Activated CD4-positive, alpha-beta memory T cell treated with anti-CD3 and anti-CD28 coated beads for 36 hours (primary cell): ENCODE measurements around the gene ARID3C. TPM values are rescaled to one million over a fixed set of nuclear protein-coding genes. Genes with fewer than 3 reads are reported as not detected.

Experiments
- CTCF ChIA-PET: fragments of 350-600 bp; sonication (Branson Sonifier 250); formaldehyde crosslinking; loops from one replicate; lab custom pipeline; 2021; ENCODE audit warnings: antibody characterized with exemption, inconsistent platforms; lab: Charles Lee
- POLR2A ChIA-PET: fragments of 350-600 bp; sonication (Branson Sonifier 250); formaldehyde crosslinking; loops from one replicate; lab custom pipeline; 2021; ENCODE audit warnings: antibody characterized with exemption; lab: Charles Lee
- DNase-seq: peaks from one replicate; pipeline ENCODE4 v3.0.0-alpha.2; 2020
- H3K27ac Mint-ChIP-seq: one replicate; pipeline ENCODE4 v1.8.0; 2021; ENCODE audit warnings: mixed read lengths
- H3K27me3 Mint-ChIP-seq: one replicate; pipeline ENCODE4 v1.8.0; 2021; ENCODE audit warnings: mixed read lengths
- H3K36me3 Mint-ChIP-seq: one replicate; pipeline ENCODE4 v1.8.0; 2021; ENCODE audit warnings: mixed read lengths
- H3K4me1 Mint-ChIP-seq: one replicate; pipeline ENCODE4 v1.8.0; 2021; ENCODE audit warnings: low read depth, mixed read lengths
- H3K4me3 Mint-ChIP-seq: one replicate; pipeline ENCODE4 v1.8.0; 2021; ENCODE audit warnings: mild to moderate bottlenecking, mixed read lengths
- H3K9me3 Mint-ChIP-seq: one replicate; pipeline ENCODE4 v1.8.0; 2021; ENCODE audit warnings: mixed read lengths
- intact Hi-C: fragments of 100-400 bp; cut with micrococcal nuclease; formaldehyde crosslinking; loops from one replicate; pipeline ENCODE4 v1.15.1; 2023
- total RNA-seq, 2 experiments: library from RNA; stranded (reverse); gene quantifications; one replicate each; pipeline ENCODE4 v1.2.3, GENCODE V29; 2021

Gene ARID3C
- total RNA-seq, 2 experiments from 2014 or later = 0.14 to 0.17 TPM

DNA sequence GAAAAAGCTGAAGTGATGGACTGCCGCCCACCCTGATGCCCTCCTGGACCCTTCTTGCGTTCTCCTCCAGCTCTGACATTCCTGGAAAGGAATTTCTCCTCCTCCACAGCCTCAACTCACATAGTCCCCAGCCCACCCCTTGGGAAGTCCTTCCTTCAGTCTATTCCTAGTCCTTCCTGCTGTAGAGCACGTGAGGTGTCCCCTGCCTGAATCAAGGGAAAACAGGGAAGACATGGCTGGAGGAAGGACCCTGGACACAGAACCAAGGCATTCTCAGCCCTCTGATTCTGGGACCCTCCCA is 3.7 kb downstream of the ARID3C start:
- ChIA-PET POLR2A (interaction anchor here (0.9 kb wide), 1 partner anchor 12 kb away, joined by 4 read pairs; the partner anchor contains the start of gene SIGMAR1), CTCF (interaction anchor here (0.9 to 7.3 kb wide), 5 partner anchors 9 to 77 kb away, joined by 3 to 74 read pairs (median 5); partner anchors contain the start of gene RPP25L)
- H3K27me3 Mint-ChIP-seq = peaks cover 58% of the 10 kb centered on the region
- DNase-seq = no peak
- peaks cover 26% of the 10 kb centered on the region for H3K4me1 Mint-ChIP-seq
- no peak overlapping the region for H3K27ac Mint-ChIP-seq
- no peaks in the 10 kb centered on the region for H3K36me3 Mint-ChIP-seq
- no peak overlapping the region for H3K4me3 Mint-ChIP-seq
- intact Hi-C loops = no loop called here
- no peaks in the 10 kb centered on the region for H3K9me3 Mint-ChIP-seq

DNA sequence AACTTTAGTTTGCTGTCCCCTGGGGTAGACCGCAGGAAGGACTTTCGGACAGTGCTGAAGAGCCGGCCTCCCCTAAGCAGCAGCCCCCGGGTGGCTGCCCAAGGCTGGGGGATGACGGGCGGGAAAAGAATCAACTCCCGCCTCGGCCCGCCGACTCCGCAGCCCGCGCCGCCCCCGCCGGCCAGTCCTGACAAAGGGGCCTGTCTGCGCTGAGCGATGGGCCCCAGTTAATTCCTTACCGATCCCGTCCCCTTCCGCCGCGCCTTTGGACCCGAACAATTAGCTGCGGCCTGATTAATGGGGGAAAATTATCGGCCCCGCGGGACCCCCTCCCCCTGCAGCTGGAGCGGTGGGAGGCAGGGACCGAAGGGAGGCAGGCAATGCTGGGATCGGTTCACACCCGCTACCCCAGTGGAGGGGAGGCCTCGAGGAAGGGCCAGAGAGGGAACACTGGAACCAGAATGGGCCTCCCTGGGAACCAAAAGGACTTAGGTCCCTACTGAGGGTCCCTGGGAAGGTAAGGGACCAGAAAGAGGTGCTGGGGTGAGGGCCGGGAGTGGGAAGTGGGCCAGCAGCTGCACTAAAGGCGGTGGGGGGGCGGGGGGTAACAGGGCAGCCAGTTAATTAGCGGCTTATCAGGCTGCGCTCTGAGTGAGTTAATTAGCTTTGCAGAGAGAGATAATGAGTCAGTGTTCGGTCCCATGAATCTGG is 4.2 kb downstream of the ARID3C start:
- intact Hi-C loops = no loop called here
- POLR2A ChIA-PET = interaction anchor here (0.9 kb wide), 1 partner anchor 13 kb away, joined by 4 read pairs; the partner anchor contains the start of gene SIGMAR1
- Mint-ChIP-seq H3K36me3 (no peaks in the 10 kb centered on the region), H3K9me3 (no peaks in the 10 kb centered on the region), H3K27ac (no peak overlapping the region), H3K4me1 (peaks cover 29% of the 10 kb centered on the region), H3K27me3 (peaks cover 55% of the 10 kb centered on the region), H3K4me3 (no peak overlapping the region)
- no peak for DNase-seq
- CTCF ChIA-PET = interaction anchor here (0.9 to 7.3 kb wide), 4 partner anchors 10 to 78 kb away, joined by 3 to 74 read pairs (median 6); partner anchors contain the start of gene RPP25L

DNA sequence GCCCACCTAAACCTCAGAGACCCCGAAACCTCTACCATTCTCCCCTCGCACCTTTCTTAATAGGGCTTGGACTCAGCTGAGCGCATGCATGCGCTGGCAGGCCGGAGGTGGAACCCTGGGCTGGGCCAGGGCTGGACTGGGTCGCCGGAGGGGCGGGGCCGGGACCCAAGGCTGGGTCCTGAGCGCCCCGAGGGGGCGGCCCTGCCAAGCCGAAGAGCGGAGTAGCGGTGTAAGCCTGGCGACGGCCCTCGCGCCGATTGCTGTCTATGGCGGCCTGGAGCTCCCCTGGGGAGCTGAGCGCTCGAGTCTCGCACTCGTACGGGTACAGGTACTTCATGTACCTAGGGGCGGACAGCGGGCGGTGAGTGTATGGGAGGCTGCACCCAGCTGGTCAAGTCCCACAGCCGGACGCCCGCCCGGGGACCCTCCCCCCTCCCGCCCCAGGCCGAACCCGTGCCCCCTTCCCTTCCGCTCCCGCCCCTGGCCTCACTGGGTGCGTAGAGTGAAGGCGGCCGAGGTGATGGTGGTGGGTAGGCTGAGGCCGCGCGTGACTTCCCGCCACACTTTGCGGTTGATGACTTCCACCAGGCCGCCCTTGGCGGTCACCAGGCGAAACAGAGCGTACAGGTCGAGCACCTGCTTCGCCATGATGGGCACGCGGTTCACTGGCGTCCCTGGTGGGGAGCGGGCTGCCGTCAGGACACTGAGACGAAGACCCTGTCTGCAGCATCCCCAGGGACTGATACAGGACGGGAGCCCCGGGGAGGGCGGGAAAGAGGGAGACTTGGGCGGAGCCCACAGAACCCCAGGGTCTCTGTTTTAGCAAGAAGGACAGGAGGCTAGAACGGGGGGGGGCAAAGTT is 5.3 kb downstream of the ARID3C start:
- H3K9me3 Mint-ChIP-seq = no peaks in the 10 kb centered on the region
- peak; percentile 39 for DNase-seq
- intact Hi-C loops = no loop called here
- peaks cover 33% of the 10 kb centered on the region for H3K4me1 Mint-ChIP-seq
- H3K4me3 Mint-ChIP-seq = peak overlapping the region; percentile 21
- peaks cover 48% of the 10 kb centered on the region for H3K27me3 Mint-ChIP-seq
- H3K27ac Mint-ChIP-seq = no peak overlapping the region
- ChIA-PET POLR2A (interaction anchor here (1.8 kb wide), 1 partner anchor 14 kb away, joined by 6 read pairs; the partner anchor contains the start of gene SIGMAR1), CTCF (interaction anchor here (1.3 to 7.3 kb wide), 4 partner anchors 11 to 33 kb away, joined by 3 to 74 read pairs (median 4); partner anchors contain the start of gene RPP25L)
- H3K36me3 Mint-ChIP-seq = no peaks in the 10 kb centered on the region

DNA sequence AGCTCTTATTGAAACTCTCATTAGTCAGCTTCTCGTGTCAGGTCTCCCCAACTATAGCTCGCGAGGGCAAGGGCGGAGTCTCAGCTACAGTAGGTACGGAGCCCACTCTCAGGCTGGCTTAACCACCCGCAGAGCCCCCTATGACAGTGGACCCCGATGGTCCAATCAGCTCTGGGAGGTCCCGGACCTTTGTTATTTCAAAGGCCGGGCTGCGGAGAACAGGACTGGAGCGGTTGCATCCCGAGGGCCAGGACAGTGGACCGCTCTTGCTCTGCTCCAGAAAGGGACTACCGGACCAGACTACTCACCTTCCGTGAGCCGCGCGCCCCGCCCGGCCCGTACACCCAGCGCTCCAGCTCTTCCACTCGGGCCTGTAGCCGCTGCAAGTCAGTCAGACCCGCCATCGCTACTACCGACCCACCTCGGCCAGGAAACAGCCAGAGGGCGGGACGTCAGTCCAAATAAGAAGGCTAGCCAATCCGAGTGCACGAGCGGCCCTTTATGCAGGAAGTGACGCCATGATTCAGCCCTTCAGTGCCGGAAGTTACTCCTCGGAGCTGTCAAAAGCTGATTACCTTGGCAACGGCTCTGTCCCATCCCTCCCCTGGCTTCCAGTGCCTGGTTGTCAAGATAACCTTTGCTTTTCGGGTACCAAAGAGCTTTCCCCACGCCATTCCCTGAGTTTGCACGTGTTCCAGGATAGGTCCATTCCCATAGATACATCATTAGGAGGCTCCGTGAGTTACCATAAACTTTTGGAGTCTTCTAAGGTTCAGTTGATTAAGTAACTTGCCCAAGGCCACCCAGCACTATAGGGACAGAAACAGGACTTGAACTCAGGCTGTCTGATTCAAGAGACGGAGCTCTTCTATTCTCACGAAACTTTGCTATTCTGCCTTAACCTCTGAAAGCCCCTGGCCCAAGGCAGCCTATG is 8.5 kb downstream of the ARID3C start, which contains the start of gene DCTN3:
TSS of gene DCTN3 (minus strand) at position 435 of the 934 bp plus-strand sequence. CDS start at position 404, 31 bp downstream.
- no peaks in the 10 kb centered on the region for H3K36me3 Mint-ChIP-seq
- intact Hi-C loops = loop anchor here (1.0 kb wide), 2 partner anchors 8 to 17 kb away; partner anchors contain the start of genes RPP25L and SIGMAR1

DNA sequence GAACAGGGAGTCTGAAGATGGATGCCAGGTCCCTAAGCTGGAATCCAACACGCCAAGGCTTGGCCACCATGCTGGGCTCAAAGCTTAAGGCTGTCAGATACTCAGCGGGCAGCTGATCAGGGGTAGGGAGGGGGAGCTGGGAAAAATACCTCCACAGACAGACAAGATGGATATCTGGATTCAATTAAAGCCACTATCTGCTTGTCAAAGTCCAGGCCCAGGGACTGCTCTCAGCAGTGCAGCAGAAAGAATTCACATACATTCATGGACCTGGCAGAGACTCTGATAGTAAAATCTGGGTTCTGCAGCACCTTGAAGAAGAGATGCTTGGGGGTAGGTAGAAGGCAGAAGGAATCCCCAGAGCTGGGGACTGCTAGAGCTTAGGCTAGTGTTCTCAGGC is 13.7 kb downstream of the ARID3C start:
- Mint-ChIP-seq H3K36me3 (peaks cover 3% of the 10 kb centered on the region), H3K27ac (no peak overlapping the region), H3K4me1 (peaks cover 30% of the 10 kb centered on the region), H3K9me3 (no peaks in the 10 kb centered on the region), H3K4me3 (no peak overlapping the region), H3K27me3 (no peaks in the 10 kb centered on the region)
- ChIA-PET POLR2A (no interaction called here), CTCF (interaction anchor here (1.1 to 5.7 kb wide), 5 partner anchors 12 to 87 kb away, joined by 5 to 135 read pairs (median 7); partner anchors contain the start of genes ARID3C and SIGMAR1)
- intact Hi-C loops = no loop called here
- DNase-seq = no peak

More for the DNA sequence above, 8.5 kb downstream of the ARID3C start, which contains the start of gene DCTN3:
- POLR2A ChIA-PET = interaction anchor here (0.8 to 1.9 kb wide), 4 partner anchors 9 to 25 kb away, joined by 3 to 22 read pairs (median 4); partner anchors contain the start of genes ARID3C, RPP25L and SIGMAR1
- H3K4me3 Mint-ChIP-seq = peak within 1 kb of the TSS; percentile 93
- peak within 1 kb of the TSS; percentile 52 for H3K27ac Mint-ChIP-seq
- peaks cover 26% of the 10 kb centered on the region for H3K4me1 Mint-ChIP-seq
- H3K27me3 Mint-ChIP-seq = peaks cover 25% of the 10 kb centered on the region
- CTCF ChIA-PET = interaction anchor here (0.7 to 7.3 kb wide), 15 partner anchors 8 to 476 kb away, joined by 3 to 74 read pairs (median 7); partner anchors contain the start of genes ARID3C, GALT, MYORG and PIGO
- peak; percentile 95 for DNase-seq
- no peaks in the 10 kb centered on the region for H3K9me3 Mint-ChIP-seq

DNA sequence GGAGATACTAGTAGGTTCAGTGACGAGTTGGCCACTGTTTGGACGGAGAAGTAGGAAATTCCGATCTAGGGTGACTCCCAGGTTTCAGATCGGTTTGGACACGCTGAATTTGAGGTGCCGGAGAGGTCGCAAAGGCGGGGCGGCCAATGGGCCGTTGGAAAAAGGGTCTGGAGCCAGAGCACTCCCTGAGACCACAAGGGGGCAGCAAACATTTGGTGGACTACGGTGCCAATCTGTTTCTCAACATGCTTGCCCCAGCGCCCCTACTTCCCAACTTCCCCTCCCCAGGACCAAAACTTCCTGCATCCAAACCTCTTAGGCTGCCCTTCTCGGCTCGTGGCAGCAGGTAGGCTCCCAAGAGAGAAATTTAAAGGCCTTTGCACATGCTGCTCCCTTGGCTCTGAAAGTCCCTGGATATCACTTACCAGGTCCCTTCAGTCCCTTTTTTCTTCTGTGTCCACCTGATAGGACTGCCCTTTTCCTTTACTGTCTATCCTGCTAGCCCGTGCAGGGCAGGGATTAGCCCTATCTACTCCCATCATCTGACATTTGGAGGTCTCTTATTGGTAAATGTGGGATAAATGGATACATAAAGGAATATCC is 16.0 kb downstream of the ARID3C start:
- peaks cover 3% of the 10 kb centered on the region for H3K36me3 Mint-ChIP-seq

DNA sequence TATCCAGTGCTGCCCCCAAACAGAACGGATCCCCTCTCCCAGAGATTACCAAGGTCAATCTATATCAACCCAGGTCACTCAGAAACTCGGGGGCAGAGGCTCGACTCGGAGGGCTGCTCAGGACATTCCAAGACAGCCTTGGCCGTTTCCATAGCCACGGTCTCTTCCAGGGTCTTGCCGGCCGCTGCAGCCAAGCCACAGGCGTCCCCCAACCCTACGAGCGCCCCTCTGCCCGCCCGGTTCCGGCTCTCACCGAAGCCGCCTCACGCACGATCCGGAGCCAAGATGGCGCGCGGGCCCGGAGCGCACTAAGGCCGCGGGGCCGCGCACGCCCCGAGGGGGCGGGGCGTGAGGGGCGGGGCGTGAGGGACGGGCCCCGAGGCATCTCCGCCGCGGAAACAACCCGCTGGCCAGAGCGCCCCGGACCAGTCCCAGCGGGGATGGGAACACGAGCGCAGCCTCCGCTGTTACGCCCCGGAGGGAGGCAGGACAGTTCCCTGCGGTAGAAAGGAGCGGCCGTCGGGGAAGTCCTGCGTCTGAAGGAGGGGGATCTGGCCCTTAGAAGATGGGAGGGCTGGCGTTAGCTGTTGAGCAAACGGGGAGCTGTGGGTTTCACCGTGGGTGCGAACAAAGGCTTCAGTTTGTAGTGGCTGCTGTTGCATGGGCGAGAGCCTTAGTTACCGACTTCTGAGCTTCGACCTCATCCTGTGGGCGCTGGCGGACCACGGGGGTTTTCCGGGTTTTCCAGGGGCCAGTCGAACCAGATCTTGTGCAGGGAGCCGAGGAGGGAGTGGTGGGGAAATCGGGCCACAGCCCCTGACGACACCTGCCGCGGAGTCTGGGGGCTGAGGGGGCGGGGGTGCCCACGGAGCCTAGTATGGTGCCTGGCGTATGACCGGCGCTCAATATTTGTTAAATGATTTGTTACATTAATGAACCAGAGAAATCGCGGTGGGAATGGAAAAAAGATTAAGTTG is 16.8 kb downstream of the ARID3C start, which contains the start of gene RPP25L:
TSS of gene RPP25L (minus strand) at position 287 of the 977 bp plus-strand sequence. CDS start 801 bp downstream, outside the sequence.
- H3K4me1 Mint-ChIP-seq = peaks cover 21% of the 10 kb centered on the region
- peaks cover 3% of the 10 kb centered on the region for H3K36me3 Mint-ChIP-seq
- ChIA-PET POLR2A (interaction anchor here (1.0 to 1.8 kb wide), 5 partner anchors 8 to 208 kb away, joined by 3 to 4 read pairs (median 4); partner anchors contain the start of genes DCTN3 and SIGMAR1), CTCF (interaction anchor here (0.6 to 5.7 kb wide), 11 partner anchors 8 to 563 kb away, joined by 3 to 135 read pairs (median 5); partner anchors contain the start of genes DCTN3, GALT, SIGMAR1 and UBAP2)
- H3K9me3 Mint-ChIP-seq = no peaks in the 10 kb centered on the region
- peak within 1 kb of the TSS; percentile 89 for H3K4me3 Mint-ChIP-seq
- intact Hi-C loops = loop anchor here (1.0 to 2.0 kb wide), 6 partner anchors 8 to 235 kb away; partner anchors contain the start of genes DCTN3, DNAI1, FAM219A and MYORG
- no peaks in the 10 kb centered on the region for H3K27me3 Mint-ChIP-seq
- H3K27ac Mint-ChIP-seq = peak within 1 kb of the TSS; percentile 85
- DNase-seq = peak; percentile 88

More for the DNA sequence above, 16.0 kb downstream of the ARID3C start:
- no peaks in the 10 kb centered on the region for H3K9me3 Mint-ChIP-seq
- POLR2A ChIA-PET = interaction anchor here (1.0 to 1.8 kb wide), 4 partner anchors 8 to 209 kb away, joined by 3 to 4 read pairs (median 4); partner anchors contain the start of genes DCTN3 and SIGMAR1
- DNase-seq = peak; percentile 78
- CTCF ChIA-PET = interaction anchor here (0.8 to 5.7 kb wide), 13 partner anchors 8 to 90 kb away, joined by 3 to 135 read pairs (median 4); partner anchors contain the start of genes ARID3C, DCTN3, GALT and SIGMAR1
- H3K27ac Mint-ChIP-seq = peak overlapping the region; percentile 85
- H3K4me1 Mint-ChIP-seq = peaks cover 21% of the 10 kb centered on the region
- H3K4me3 Mint-ChIP-seq = peak overlapping the region; percentile 89
- intact Hi-C loops = loop anchor here (1.0 to 2.0 kb wide), 7 partner anchors 7 to 236 kb away; partner anchors contain the start of genes DCTN3, DNAI1, FAM219A and MYORG
- H3K27me3 Mint-ChIP-seq = no peaks in the 10 kb centered on the region

DNA sequence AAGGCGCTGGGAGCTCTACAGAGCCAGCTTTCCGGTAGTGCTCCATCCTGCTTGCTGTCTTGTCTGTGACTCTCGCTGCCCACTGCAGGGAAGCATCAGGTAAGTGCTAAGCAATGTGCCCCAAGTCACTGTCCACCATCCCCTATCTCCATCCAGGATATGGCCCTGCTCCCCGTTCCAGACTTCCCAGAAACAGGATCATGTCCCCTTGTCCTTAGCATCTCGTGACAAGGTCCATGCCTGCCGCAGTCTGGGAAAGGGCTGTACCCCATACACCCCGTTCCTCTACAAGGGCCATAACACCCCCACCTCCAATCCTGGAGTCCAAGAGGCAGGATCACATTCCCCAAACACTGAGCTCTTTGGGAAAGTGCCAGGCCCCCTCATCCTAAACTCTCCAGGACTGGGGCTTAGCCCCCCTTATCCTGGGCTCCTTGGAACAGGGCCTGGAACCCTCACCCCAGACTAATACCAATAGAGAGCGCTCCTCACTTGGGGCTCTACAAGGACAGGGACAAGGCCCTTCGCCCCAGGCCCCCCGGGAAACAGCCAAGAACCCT is 17.5 kb downstream of the ARID3C start:
- intact Hi-C loops = no loop called here
- no peaks in the 10 kb centered on the region for H3K27me3 Mint-ChIP-seq
- POLR2A ChIA-PET = interaction anchor here (1.1 to 1.8 kb wide), 2 partner anchors 9 to 26 kb away, joined by 4 read pairs; partner anchors contain the start of genes DCTN3 and SIGMAR1

More for the DNA sequence above, 17.5 kb downstream of the ARID3C start:
- H3K4me3 Mint-ChIP-seq = peak overlapping the region; percentile 89
- peak; percentile 16 for DNase-seq
- peaks cover 21% of the 10 kb centered on the region for H3K4me1 Mint-ChIP-seq
- H3K9me3 Mint-ChIP-seq = no peaks in the 10 kb centered on the region
- H3K36me3 Mint-ChIP-seq = peaks cover 3% of the 10 kb centered on the region
- peak overlapping the region; percentile 85 for H3K27ac Mint-ChIP-seq
- CTCF ChIA-PET = interaction anchor here (0.6 to 5.7 kb wide), 5 partner anchors 9 to 87 kb away, joined by 4 to 135 read pairs (median 5); partner anchors contain the start of gene SIGMAR1
